Astrocyte (in vitro differentiated cells and primary cell): ENCODE results near the gene CYP26C1. TPM values are rescaled to one million over a fixed set of nuclear protein-coding genes. Genes with fewer than 3 reads are reported as not detected.
"Not testable (repeated sequence)": the region's sequence is repeated elsewhere in the genome, so short reads cannot be mapped to it uniquely, and the experiment has no call there.

Source experiments
- DNase-seq: peaks from one replicate; pipeline ENCODE4 v3.0.0-alpha.2; 2010; ENCODE audit warnings: low read depth
- FAIRE-seq: peaks from 2 replicates; lab custom pipeline; 2011; peaks lifted over from hg19 to GRCh38; lab: Jason Lieb, UNC
- H2AFZ ChIP-seq: 2 replicates; pipeline ENCODE4 v1.6.0; 2012; ENCODE audit warnings: low read depth, low read length, inconsistent platforms
- H3K27ac ChIP-seq: 2 replicates; pipeline ENCODE4 v1.5.1; 2011; ENCODE audit warnings: low read depth, low read length, inconsistent platforms
- H3K27me3 ChIP-seq: 2 replicates; pipeline ENCODE4 v1.6.0; 2011; ENCODE audit warnings: low read length, inconsistent platforms; ENCODE audit not compliant: insufficient read depth
- H3K36me3 ChIP-seq: 2 replicates; pipeline ENCODE4 v1.5.1; 2011; ENCODE audit warnings: low read length, inconsistent platforms; ENCODE audit not compliant: insufficient read depth
- H3K4me1 ChIP-seq: 2 replicates; pipeline ENCODE4 v1.5.1; 2011; ENCODE audit warnings: low read length, inconsistent platforms; ENCODE audit not compliant: insufficient read depth
- H3K4me2 ChIP-seq: 2 replicates; pipeline ENCODE4 v1.6.0; 2012; ENCODE audit warnings: low read length, inconsistent platforms
- H3K4me3 ChIP-seq: 2 replicates; pipeline ENCODE4 v1.5.1; 2011; ENCODE audit warnings: low read depth, mild to moderate bottlenecking, low read length, inconsistent platforms; ENCODE audit not compliant: insufficient read depth
- H3K79me2 ChIP-seq: 2 replicates; pipeline ENCODE4 v1.6.0; 2012; ENCODE audit warnings: mild to moderate bottlenecking, low read length, inconsistent platforms; ENCODE audit not compliant: insufficient read depth
- H3K9ac ChIP-seq: 2 replicates; pipeline ENCODE4 v1.6.0; 2012; ENCODE audit warnings: mild to moderate bottlenecking, low read length, inconsistent platforms
- H3K9me3 ChIP-seq: 2 replicates; pipeline ENCODE4 v1.5.1; 2012; ENCODE audit warnings: low read depth, mild to moderate bottlenecking, low read length, inconsistent platforms; ENCODE audit not compliant: insufficient read depth
- H4K20me1 ChIP-seq: 2 replicates; pipeline ENCODE4 v1.6.0; 2012; ENCODE audit warnings: low read length, inconsistent platforms; ENCODE audit not compliant: insufficient read depth
- H3K27ac Mint-ChIP-seq: one replicate; pipeline ENCODE4 v1.8.0; 2021; ENCODE audit warnings: mild to moderate bottlenecking, mixed read lengths; ENCODE audit not compliant: unreplicated experiment
- H3K27me3 Mint-ChIP-seq: one replicate; pipeline ENCODE4 v1.8.0; 2021; ENCODE audit warnings: low read depth, mixed read lengths; ENCODE audit not compliant: unreplicated experiment
- H3K36me3 Mint-ChIP-seq: one replicate; pipeline ENCODE4 v1.8.0; 2021; ENCODE audit warnings: low read depth, mixed read lengths; ENCODE audit not compliant: unreplicated experiment
- H3K4me1 Mint-ChIP-seq: one replicate; pipeline ENCODE4 v1.8.0; 2021; ENCODE audit warnings: low read depth, mixed read lengths; ENCODE audit not compliant: unreplicated experiment
- H3K4me3 Mint-ChIP-seq: one replicate; pipeline ENCODE4 v1.8.0; 2021; ENCODE audit warnings: mild to moderate bottlenecking, moderate library complexity, mixed read lengths; ENCODE audit not compliant: unreplicated experiment
- H3K9me3 Mint-ChIP-seq: one replicate; pipeline ENCODE4 v1.8.0; 2021; ENCODE audit warnings: mild to moderate bottlenecking, mixed read lengths; ENCODE audit not compliant: unreplicated experiment
- EZH2 ChIP-seq: IDR thresholded peaks from 2 replicates; pipeline ENCODE4 v1.6.1; 2012; ENCODE audit warnings: mild to moderate bottlenecking, low read length, inconsistent platforms; ENCODE audit not compliant: insufficient read depth
- total RNA-seq: library from RNA; stranded (reverse); gene quantifications from 2 replicates; pipeline ENCODE4 v1.2.1, GENCODE V29; 2021
- TF ChIP-seq, protein P1 (sequence below): IDR thresholded peaks from 2 replicates; pipeline ENCODE4 v1.5.1; 2011; ENCODE audit warnings: low read depth, mild to moderate bottlenecking, inconsistent platforms, low read length, moderate library complexity; ENCODE audit not compliant: insufficient read depth

The CYP26C1 gene
- total RNA-seq, 1 donor from 2014 or later: not detected

DNA sequence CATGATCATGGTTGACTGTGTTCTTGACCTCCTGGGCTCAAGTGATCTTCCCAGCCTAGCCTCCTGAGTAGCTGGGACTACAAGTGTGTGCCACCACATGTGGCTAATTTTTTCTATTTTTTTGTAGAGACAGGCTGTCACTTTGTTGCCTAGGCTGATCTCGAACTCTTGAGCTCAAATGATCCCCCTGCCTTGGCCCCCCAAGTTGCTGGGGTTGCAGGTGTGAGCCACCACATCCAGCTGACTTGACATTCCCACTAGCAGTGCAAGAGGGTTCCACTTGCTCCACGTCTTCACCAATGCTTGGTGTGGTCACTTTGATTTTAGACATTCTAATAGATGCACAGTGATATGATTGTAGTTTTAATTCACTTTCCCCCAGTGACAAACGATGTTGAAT is 38.2 kb downstream of the CYP26C1 start:
- Histone ChIP-seq H3K79me2 (no peaks in the 10 kb centered on the region), H3K27ac (no peak overlapping the region), H3K4me1 (no peaks in the 10 kb centered on the region), H3K9me3 (no peaks in the 10 kb centered on the region), H3K27me3 (peaks cover 3% of the 10 kb centered on the region), H2AFZ (no peak overlapping the region), H3K9ac (no peak overlapping the region), H4K20me1 (no peaks in the 10 kb centered on the region), H3K4me3 (no peak overlapping the region), H3K36me3 (no peaks in the 10 kb centered on the region), H3K4me2 (no peak overlapping the region)
- Mint-ChIP-seq H3K36me3 (no peaks in the 10 kb centered on the region), H3K27me3 (peaks cover 8% of the 10 kb centered on the region), H3K9me3 (peaks cover 3% of the 10 kb centered on the region), H3K4me1 (no peaks in the 10 kb centered on the region), H3K27ac (no peak overlapping the region), H3K4me3 (no peak overlapping the region)
- no peak for FAIRE-seq
- DNase-seq: no peak
- TF ChIP-seq, protein P1, sequence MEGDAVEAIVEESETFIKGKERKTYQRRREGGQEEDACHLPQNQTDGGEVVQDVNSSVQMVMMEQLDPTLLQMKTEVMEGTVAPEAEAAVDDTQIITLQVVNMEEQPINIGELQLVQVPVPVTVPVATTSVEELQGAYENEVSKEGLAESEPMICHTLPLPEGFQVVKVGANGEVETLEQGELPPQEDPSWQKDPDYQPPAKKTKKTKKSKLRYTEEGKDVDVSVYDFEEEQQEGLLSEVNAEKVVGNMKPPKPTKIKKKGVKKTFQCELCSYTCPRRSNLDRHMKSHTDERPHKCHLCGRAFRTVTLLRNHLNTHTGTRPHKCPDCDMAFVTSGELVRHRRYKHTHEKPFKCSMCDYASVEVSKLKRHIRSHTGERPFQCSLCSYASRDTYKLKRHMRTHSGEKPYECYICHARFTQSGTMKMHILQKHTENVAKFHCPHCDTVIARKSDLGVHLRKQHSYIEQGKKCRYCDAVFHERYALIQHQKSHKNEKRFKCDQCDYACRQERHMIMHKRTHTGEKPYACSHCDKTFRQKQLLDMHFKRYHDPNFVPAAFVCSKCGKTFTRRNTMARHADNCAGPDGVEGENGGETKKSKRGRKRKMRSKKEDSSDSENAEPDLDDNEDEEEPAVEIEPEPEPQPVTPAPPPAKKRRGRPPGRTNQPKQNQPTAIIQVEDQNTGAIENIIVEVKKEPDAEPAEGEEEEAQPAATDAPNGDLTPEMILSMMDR: no peak
- TF ChIP-seq EZH2: no peak

- Histone ChIP-seq H3K4me2 (no peak overlapping the region), H3K4me3 (no peak overlapping the region), H3K27me3 (peaks cover 3% of the 10 kb centered on the region), H3K79me2 (no peaks in the 10 kb centered on the region), H3K9ac (no peak overlapping the region), H4K20me1 (no peaks in the 10 kb centered on the region), H3K36me3 (no peaks in the 10 kb centered on the region), H2AFZ (no peak overlapping the region), H3K27ac (no peak overlapping the region), H3K4me1 (no peaks in the 10 kb centered on the region), H3K9me3 (no peaks in the 10 kb centered on the region)
- FAIRE-seq (no peak), DNase-seq (no peak)
- Mint-ChIP-seq H3K36me3 (no peaks in the 10 kb centered on the region), H3K27ac (no peak overlapping the region), H3K9me3 (peaks cover 4% of the 10 kb centered on the region), H3K4me1 (no peaks in the 10 kb centered on the region), H3K4me3 (no peak overlapping the region), H3K27me3 (peaks cover 7% of the 10 kb centered on the region)
- TF ChIP-seq, protein P1: no peak
- TF ChIP-seq EZH2: no peak
Measured at GRCh38 chr10:93099670-93100069, 39.1 kb downstream of the CYP26C1 start.

DNA sequence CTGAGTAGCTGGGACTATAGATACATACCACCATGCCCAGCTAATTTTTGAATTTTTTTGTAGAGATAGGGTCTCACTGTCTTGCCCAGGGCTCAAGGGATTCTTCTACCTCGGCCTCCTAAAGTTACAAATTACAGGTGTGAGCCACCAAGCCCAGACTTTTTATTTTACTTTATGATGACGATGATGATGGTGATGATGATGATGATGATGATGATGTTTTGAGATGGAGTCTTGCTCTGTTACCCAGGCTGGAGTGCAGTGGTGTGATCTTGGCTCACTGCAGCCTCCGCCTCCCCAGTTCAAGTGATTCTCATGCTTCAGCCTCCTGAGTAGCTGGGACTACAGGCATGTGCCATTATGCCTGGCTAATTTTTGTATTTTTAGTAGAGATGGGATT is 40.5 kb downstream of the CYP26C1 start:
- not testable (repeated sequence) for H3K4me3 ChIP-seq

More for the DNA sequence above, 40.5 kb downstream of the CYP26C1 start:
- H3K4me1 ChIP-seq, H3K27ac ChIP-seq, H3K27me3 Mint-ChIP-seq, H4K20me1 ChIP-seq, H3K27ac Mint-ChIP-seq, H3K36me3 Mint-ChIP-seq, H3K36me3 ChIP-seq, H3K4me3 Mint-ChIP-seq, H3K9me3 ChIP-seq, H3K9me3 Mint-ChIP-seq, H2AFZ ChIP-seq, DNase-seq, FAIRE-seq, H3K4me2 ChIP-seq, H3K9ac ChIP-seq, H3K27me3 ChIP-seq, H3K4me1 Mint-ChIP-seq, H3K79me2 ChIP-seq: not testable (repeated sequence)
